ENCODE results near the gene COPS9. TPM values are rescaled to one million over a fixed set of nuclear protein-coding genes. Genes with fewer than 3 reads are reported as not detected.

The COPS9 gene
- total RNA-seq, result 82.9 TPM

GRCh38 chr2:240136013-240136670, at the start of gene COPS9:
Gene COPS9, minus strand, starts transcription at chr2:240136305. Its CDS starts 21 bp downstream, at chr2:240136284.

GRCh38 chr2:240140511-240140910, 4.4 kb upstream of the COPS9 start, which contains the start of gene OTOS:
Gene OTOS, minus strand, starts transcription at chr2:240140658. Its CDS starts 332 bp downstream, at chr2:240140326.

Other genes with a start within 250 kb of the COPS9 start
- gene NDUFA10, start 111.0 kb downstream of the COPS9 start, total RNA-seq, result 137 TPM
- gene OR6B2, start 105.9 kb downstream of the COPS9 start, total RNA-seq, result not detected
- gene OR6B3, start 82.8 kb downstream of the COPS9 start, total RNA-seq, result not detected
- not detected for gene OTOS, start 4.4 kb upstream of the COPS9 start, total RNA-seq